Measurements from ENCODE around the gene KDM6A.
"Not testable (repeated sequence)": the region's sequence is repeated elsewhere in the genome, so short reads cannot be mapped to it uniquely, and the experiment has no call there.

Gene KDM6A

GRCh38 chrX:45001048-45001447 is 128.1 kb downstream of the KDM6A start:
- in situ Hi-C loops (cut with MboI; ENCODE audit: low sequenced_read_pairs) = no loop called here

- in situ Hi-C loops (cut with MboI; ENCODE audit: low sequenced_read_pairs) = no loop called here
These were observed 130.1 kb downstream of the KDM6A start for GRCh38 chrX:45003085-45003484.

GRCh38 chrX:45006002-45006800 is 133.2 kb downstream of the KDM6A start:
- in situ Hi-C loops (cut with MboI; ENCODE audit: low sequenced_read_pairs) = no loop called here

GRCh38 chrX:45007598-45007997 is 134.6 kb downstream of the KDM6A start:
- in situ Hi-C loops (cut with MboI; ENCODE audit: low sequenced_read_pairs) = no loop called here

GRCh38 chrX:45009371-45010000 is 136.5 kb downstream of the KDM6A start:
- in situ Hi-C loops (cut with MboI; ENCODE audit: low sequenced_read_pairs) = no loop called here

GRCh38 chrX:45011131-45011530 is 138.1 kb downstream of the KDM6A start:
- in situ Hi-C loops (cut with MboI; ENCODE audit: low sequenced_read_pairs) = no loop called here

- in situ Hi-C loops (cut with MboI; ENCODE audit: low sequenced_read_pairs) = no loop called here
These were observed 138.6 kb downstream of the KDM6A start for GRCh38 chrX:45011597-45011996.

GRCh38 chrX:45017946-45018345 is 145.0 kb downstream of the KDM6A start:
- in situ Hi-C loops (cut with MboI; ENCODE audit: low sequenced_read_pairs) = no loop called here

GRCh38 chrX:45022150-45022549 is 149.2 kb downstream of the KDM6A start:
- in situ Hi-C loops (cut with MboI; ENCODE audit: low sequenced_read_pairs) = no loop called here

GRCh38 chrX:45024501-45024900 is 151.5 kb downstream of the KDM6A start:
- in situ Hi-C loops (cut with MboI; ENCODE audit: low sequenced_read_pairs) = no loop called here

- in situ Hi-C loops (cut with MboI; ENCODE audit: low sequenced_read_pairs) = no loop called here
These were observed 153.0 kb downstream of the KDM6A start for GRCh38 chrX:45026036-45026435.

GRCh38 chrX:45031830-45032378 is 158.9 kb downstream of the KDM6A start:
- in situ Hi-C loops (cut with MboI; ENCODE audit: low sequenced_read_pairs) = no loop called here

- in situ Hi-C loops (cut with MboI; ENCODE audit: low sequenced_read_pairs) = no loop called here
These were observed 162.1 kb downstream of the KDM6A start for GRCh38 chrX:45035071-45035470.

- in situ Hi-C loops (cut with MboI; ENCODE audit: low sequenced_read_pairs) = no loop called here
These were observed 163.2 kb downstream of the KDM6A start for GRCh38 chrX:45036161-45036560.

GRCh38 chrX:45040137-45040536 is 167.1 kb downstream of the KDM6A start:
- in situ Hi-C loops (cut with MboI; ENCODE audit: low sequenced_read_pairs) = not testable (repeated sequence)

- in situ Hi-C loops (cut with MboI; ENCODE audit: low sequenced_read_pairs) = no loop called here
These were observed 173.4 kb downstream of the KDM6A start for GRCh38 chrX:45046417-45046816.

- in situ Hi-C loops (cut with MboI; ENCODE audit: low sequenced_read_pairs) = no loop called here
These were observed 177.6 kb downstream of the KDM6A start for GRCh38 chrX:45050558-45050957.

GRCh38 chrX:45056428-45057145 is 183.6 kb downstream of the KDM6A start:
- in situ Hi-C loops (cut with MboI; ENCODE audit: low sequenced_read_pairs) = no loop called here

- in situ Hi-C loops (cut with MboI; ENCODE audit: low sequenced_read_pairs) = not testable (repeated sequence)
These were observed 186.9 kb downstream of the KDM6A start for GRCh38 chrX:45059906-45060305.

- in situ Hi-C loops (cut with MboI; ENCODE audit: low sequenced_read_pairs) = no loop called here
These were observed 190.5 kb downstream of the KDM6A start for GRCh38 chrX:45063319-45064095.

GRCh38 chrX:45068569-45068968 is 195.6 kb downstream of the KDM6A start:
- in situ Hi-C loops (cut with MboI; ENCODE audit: low sequenced_read_pairs) = no loop called here

All from HL-60/S4 treated with phorbol 12-myristate 13-acetate at 8.2 ng/mL for 4 days and 3 days (cell line).